ENCODE data around the gene NME9. TPM values are rescaled to one million over a fixed set of nuclear protein-coding genes. Genes with fewer than 3 reads are reported as not detected.
"Not testable (repeated sequence)": the region's sequence is repeated elsewhere in the genome, so short reads cannot be mapped to it uniquely, and the experiment has no call there.

NME9 gene, protein sequence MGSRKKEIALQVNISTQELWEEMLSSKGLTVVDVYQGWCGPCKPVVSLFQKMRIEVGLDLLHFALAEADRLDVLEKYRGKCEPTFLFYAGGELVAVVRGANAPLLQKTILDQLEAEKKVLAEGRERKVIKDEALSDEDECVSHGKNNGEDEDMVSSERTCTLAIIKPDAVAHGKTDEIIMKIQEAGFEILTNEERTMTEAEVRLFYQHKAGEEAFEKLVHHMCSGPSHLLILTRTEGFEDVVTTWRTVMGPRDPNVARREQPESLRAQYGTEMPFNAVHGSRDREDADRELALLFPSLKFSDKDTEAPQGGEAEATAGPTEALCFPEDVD
- 0.40 TPM for polyA plus RNA-seq (2012; ENCODE audit: low read depth, missing spikeins)

DNA sequence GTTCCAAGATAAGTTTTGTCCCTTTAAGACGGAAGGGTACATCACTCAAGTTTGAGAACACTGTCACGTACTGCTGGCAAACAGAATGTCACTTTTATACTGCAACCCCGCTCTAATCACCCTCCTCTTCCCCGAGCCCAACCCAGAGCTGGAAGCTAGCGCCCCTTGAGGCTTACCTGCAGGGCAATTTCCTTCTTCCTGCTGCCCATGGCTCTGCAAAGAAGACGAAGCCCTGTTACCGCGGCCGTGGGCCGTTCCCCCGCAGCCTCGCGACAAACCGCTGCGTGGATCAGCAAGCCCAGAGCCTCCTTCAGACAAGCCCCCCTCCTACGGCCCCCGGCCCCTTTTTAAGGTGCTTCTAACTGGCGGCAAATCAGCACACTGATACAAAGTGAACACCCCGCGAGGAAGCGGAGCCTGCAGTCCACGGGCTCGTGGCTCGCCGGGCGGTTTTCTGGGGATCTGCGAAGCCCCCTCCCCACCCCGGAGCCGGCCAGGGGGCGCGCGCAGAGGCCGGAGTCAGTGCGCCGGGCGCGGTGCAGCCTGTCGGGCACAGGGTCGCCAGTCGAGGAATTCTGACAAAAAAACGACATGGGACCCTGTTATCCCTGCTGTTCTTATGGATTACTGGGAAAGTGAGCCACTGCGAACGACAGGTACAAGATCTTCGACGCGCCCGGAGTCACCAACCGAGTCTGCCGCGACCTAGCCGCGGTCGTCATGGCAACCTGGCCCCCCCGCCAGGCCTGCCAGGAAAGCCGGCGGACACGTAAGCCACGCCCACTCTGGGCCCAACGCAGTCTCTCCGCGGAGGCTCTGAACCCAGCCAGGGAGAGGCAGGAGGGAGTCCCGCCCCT is at the start of gene NME9:
TSS of gene NME9 (minus strand) at position 725 of the 857 bp plus-strand sequence. CDS start at position 209, 516 bp downstream.
- TF ChIP-seq TAF1 (IDR thresholded peaks at IDR 0.05; ENCODE audit: low read depth, low read length) = no peak
- no peak for TF ChIP-seq SPI1 (IDR thresholded peaks at IDR 0.05; ENCODE audit: low read depth, low read length)
- no peak for TF ChIP-seq POU2F2 (IDR thresholded peaks at IDR 0.05; ENCODE audit: low read depth, low read length)
- no peak for TF ChIP-seq POLR2AphosphoS5 (IDR thresholded peaks at IDR 0.05; ENCODE audit: low read depth, low read length)
- TF ChIP-seq POLR2A (IDR thresholded peaks at IDR 0.05; ENCODE audit: low read depth, low read length) = no peak
- TF ChIP-seq PAX5 (IDR thresholded peaks at IDR 0.05; ENCODE audit: insufficient read depth, low read length, severe bottlenecking) = no peak

DNA sequence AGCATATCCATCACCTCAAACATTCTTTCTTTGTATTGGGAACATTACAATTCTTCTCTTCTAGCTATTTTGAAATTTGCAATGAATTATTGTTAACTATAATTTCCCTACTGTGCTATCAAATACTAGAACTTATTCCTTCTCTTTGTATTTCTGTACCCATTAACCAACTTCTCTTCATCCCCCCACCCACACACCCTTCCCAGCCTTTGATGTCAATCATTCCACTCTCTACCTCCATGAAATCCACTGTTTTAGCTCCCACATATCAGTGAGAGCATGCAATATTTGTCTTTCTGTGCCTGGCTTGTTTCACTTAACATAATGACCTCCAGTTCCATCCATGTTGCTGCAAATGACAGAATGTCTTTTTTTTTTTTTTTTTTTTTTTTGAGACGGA is 49.3 kb upstream of the NME9 start:
- FAIRE-seq (no peak), DNase-seq (ENCODE audit: insufficient read length, low spot score) (no peak)
- TF ChIP-seq POLR2AphosphoS5 (IDR thresholded peaks at IDR 0.05; ENCODE audit: low read depth, low read length) = no peak
- TF ChIP-seq POU2F2 (IDR thresholded peaks at IDR 0.05; ENCODE audit: low read depth, low read length) = no peak
- no peak for TF ChIP-seq SPI1 (IDR thresholded peaks at IDR 0.05; ENCODE audit: low read depth, low read length)
- TF ChIP-seq PAX5 (IDR thresholded peaks at IDR 0.05; ENCODE audit: insufficient read depth, low read length, severe bottlenecking) = no peak
- TF ChIP-seq POLR2A (IDR thresholded peaks at IDR 0.05; ENCODE audit: low read depth, low read length) = no peak
- TF ChIP-seq TAF1 (IDR thresholded peaks at IDR 0.05; ENCODE audit: low read depth, low read length) = no peak

More for the DNA sequence above, at the start of gene NME9:
- DNase-seq (ENCODE audit: insufficient read length, low spot score) = peak; percentile 48
- FAIRE-seq = peak; percentile 85

DNA sequence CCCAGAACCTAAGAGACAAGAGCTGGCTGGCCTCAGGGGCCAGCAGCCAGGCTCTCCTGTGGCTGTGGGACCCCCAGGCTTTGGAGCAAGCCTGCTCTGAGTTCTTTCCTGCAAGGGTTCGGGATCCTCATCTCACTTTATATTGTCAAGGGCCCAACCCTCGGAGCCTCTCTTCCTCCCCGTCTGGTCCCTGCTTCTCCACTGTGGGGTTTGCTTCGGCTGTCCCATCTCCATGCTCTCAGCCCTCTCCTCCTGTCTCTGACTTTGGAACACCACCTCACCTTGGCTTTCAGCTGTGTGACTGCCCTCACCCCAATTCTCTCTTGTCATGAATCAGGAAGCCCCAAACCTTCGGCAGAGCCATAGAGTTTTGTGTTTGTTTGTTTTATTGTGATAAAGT is 48.7 kb upstream of the NME9 start:
- DNase-seq (ENCODE audit: insufficient read length, low spot score) = no peak
- TF ChIP-seq POLR2AphosphoS5 (IDR thresholded peaks at IDR 0.05; ENCODE audit: low read depth, low read length) (no peak), POU2F2 (IDR thresholded peaks at IDR 0.05; ENCODE audit: low read depth, low read length) (no peak), TAF1 (IDR thresholded peaks at IDR 0.05; ENCODE audit: low read depth, low read length) (no peak), PAX5 (IDR thresholded peaks at IDR 0.05; ENCODE audit: insufficient read depth, low read length, severe bottlenecking) (no peak), POLR2A (IDR thresholded peaks at IDR 0.05; ENCODE audit: low read depth, low read length) (no peak), SPI1 (IDR thresholded peaks at IDR 0.05; ENCODE audit: low read depth, low read length) (no peak)
- FAIRE-seq = no peak

DNA sequence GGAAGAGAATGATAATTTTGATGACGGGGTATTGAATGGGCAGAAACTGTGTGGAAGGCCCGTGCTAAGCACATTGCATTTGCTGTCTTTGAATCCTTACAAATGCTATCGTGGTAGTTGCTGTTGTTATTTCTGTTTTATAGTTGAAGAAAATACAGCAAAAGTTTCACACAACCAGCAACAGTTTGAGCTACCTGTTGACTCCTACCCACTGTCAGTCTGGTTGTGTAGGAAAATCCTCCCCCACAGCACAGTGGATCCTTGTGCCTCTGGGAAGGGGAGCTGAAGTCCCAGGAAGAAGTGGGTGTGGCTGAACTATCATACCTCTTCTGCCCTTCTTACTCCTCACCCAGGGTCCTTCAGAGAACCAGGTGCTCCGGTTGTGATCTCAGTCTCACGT is 48.2 kb upstream of the NME9 start:
- TF ChIP-seq SPI1 (IDR thresholded peaks at IDR 0.05; ENCODE audit: low read depth, low read length) (no peak), POLR2AphosphoS5 (IDR thresholded peaks at IDR 0.05; ENCODE audit: low read depth, low read length) (no peak), POLR2A (IDR thresholded peaks at IDR 0.05; ENCODE audit: low read depth, low read length) (no peak), POU2F2 (IDR thresholded peaks at IDR 0.05; ENCODE audit: low read depth, low read length) (no peak), TAF1 (IDR thresholded peaks at IDR 0.05; ENCODE audit: low read depth, low read length) (no peak), PAX5 (IDR thresholded peaks at IDR 0.05; ENCODE audit: insufficient read depth, low read length, severe bottlenecking) (no peak)
- no peak for FAIRE-seq
- DNase-seq (ENCODE audit: insufficient read length, low spot score) = no peak

DNA sequence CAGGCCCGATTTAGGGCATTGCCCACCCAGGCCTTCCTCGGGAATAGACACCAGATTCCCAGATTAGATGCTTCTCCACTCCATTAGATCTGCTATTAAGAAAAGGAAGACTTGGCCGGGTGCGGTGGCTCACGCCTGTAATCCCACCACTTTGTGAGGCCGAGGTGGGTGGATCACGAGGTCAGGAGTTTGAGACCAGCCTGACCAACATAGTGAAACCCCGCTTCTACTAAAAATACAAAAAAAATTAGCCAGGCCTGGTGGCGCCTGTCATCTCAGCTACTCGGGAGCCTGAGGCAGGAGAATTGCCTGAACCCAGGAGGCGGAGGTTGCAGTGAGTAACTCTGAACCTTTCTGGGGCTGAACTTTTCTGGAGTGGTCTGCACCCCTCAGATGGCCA is 47.6 kb upstream of the NME9 start:
- not testable (repeated sequence) for FAIRE-seq; DNase-seq (ENCODE audit: insufficient read length, low spot score)

DNA sequence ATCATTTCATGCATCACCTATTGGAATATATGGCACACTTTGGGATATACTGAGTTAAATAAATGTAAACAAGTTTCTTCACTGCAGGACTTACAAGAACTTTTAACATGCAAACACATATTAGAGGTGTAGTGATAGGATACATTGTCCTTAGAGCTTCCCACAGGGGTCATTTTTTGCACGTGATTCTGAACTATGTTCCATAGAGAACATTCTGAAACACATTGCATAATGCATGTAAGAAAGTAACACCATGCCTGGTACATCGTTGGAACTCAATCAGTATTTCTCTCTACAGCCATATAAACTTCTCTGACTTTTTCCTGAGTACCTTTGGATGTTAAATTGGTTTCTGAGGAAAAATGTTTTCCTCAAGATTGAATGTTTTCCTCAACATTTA is 47.0 kb upstream of the NME9 start:
- DNase-seq (ENCODE audit: insufficient read length, low spot score) = no peak
- FAIRE-seq = no peak
- no peak for TF ChIP-seq POLR2AphosphoS5 (IDR thresholded peaks at IDR 0.05; ENCODE audit: low read depth, low read length)
- no peak for TF ChIP-seq POLR2A (IDR thresholded peaks at IDR 0.05; ENCODE audit: low read depth, low read length)
- TF ChIP-seq PAX5 (IDR thresholded peaks at IDR 0.05; ENCODE audit: insufficient read depth, low read length, severe bottlenecking) = no peak
- no peak for TF ChIP-seq SPI1 (IDR thresholded peaks at IDR 0.05; ENCODE audit: low read depth, low read length)
- TF ChIP-seq TAF1 (IDR thresholded peaks at IDR 0.05; ENCODE audit: low read depth, low read length) = no peak
- no peak for TF ChIP-seq POU2F2 (IDR thresholded peaks at IDR 0.05; ENCODE audit: low read depth, low read length)

DNA sequence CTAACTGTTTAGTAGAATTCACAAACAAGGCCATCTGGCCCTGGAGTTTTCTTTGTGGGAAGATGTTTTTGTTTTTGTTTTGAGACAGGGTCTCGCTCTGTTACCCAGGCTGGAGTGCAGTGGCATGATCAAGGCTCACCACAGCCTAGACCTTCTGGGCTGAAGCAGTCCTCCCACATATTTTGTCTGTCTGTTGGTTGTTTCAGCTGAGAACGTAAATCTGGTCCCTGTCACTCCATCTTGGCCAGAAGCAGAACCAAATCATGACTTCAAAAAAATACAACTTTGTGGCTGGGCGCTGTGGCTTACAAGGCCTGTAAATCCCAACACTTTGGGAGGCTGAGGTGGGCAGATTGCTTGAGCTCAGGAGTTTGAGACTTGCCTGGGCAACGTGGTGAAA is 45.8 kb upstream of the NME9 start:
- FAIRE-seq (no peak), DNase-seq (ENCODE audit: insufficient read length, low spot score) (no peak)
- TF ChIP-seq TAF1 (IDR thresholded peaks at IDR 0.05; ENCODE audit: low read depth, low read length) = no peak
- no peak for TF ChIP-seq PAX5 (IDR thresholded peaks at IDR 0.05; ENCODE audit: insufficient read depth, low read length, severe bottlenecking)
- no peak for TF ChIP-seq POLR2A (IDR thresholded peaks at IDR 0.05; ENCODE audit: low read depth, low read length)
- TF ChIP-seq SPI1 (IDR thresholded peaks at IDR 0.05; ENCODE audit: low read depth, low read length) = no peak
- no peak for TF ChIP-seq POU2F2 (IDR thresholded peaks at IDR 0.05; ENCODE audit: low read depth, low read length)
- TF ChIP-seq POLR2AphosphoS5 (IDR thresholded peaks at IDR 0.05; ENCODE audit: low read depth, low read length) = no peak

DNA sequence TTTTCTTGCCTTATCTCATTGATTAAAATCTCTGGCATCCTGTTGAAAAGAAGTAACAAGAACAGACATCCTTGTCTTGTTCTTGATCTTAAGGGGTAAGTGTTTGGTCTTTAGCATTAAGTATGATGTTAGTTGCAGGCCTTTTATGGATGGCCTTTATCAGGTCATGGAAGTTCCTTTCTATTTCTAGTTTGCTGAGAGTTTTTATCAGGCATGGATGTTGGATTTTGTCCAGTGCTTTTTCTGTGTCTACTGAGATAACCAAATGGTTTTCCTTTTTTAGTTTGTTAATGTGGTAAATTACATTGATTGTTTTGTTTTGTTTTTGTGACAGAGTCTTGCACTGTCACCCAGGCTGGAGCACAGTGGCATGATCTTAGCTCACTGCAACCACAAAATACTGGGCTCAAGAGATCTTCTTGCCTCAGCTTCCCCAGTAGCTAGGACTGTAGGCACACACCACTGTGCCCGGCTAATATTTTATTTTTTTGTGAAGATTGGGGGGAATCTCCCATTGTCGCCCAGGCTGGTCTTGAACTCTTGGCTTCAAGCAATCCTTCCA is 45.0 kb upstream of the NME9 start:
- TF ChIP-seq TAF1 (IDR thresholded peaks at IDR 0.05; ENCODE audit: low read depth, low read length) (no peak), PAX5 (IDR thresholded peaks at IDR 0.05; ENCODE audit: insufficient read depth, low read length, severe bottlenecking) (no peak), POLR2AphosphoS5 (IDR thresholded peaks at IDR 0.05; ENCODE audit: low read depth, low read length) (no peak), POU2F2 (IDR thresholded peaks at IDR 0.05; ENCODE audit: low read depth, low read length) (no peak), SPI1 (IDR thresholded peaks at IDR 0.05; ENCODE audit: low read depth, low read length) (no peak), POLR2A (IDR thresholded peaks at IDR 0.05; ENCODE audit: low read depth, low read length) (no peak)
- DNase-seq (ENCODE audit: insufficient read length, low spot score) = no peak
- FAIRE-seq = no peak

DNA sequence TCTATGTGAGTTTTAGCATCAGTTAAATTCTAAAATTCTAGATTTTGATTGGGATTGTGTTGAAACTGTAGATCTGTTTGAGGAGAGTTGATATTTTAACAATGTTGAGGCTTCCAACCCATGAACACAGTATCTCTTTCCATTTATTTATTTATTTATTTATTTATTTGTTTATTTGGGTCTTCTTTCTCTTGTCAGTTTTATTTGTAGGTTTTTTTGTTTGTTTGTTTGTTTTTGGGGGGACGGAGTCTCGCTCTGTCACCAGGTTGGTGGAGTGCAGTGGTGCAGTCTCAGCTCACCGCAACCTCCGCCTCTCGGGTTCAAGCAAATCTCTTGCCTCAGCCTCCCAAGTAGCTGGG is 44.1 kb upstream of the NME9 start:
- FAIRE-seq (no peak), DNase-seq (ENCODE audit: insufficient read length, low spot score) (no peak)
- no peak for TF ChIP-seq POLR2A (IDR thresholded peaks at IDR 0.05; ENCODE audit: low read depth, low read length)
- TF ChIP-seq POU2F2 (IDR thresholded peaks at IDR 0.05; ENCODE audit: low read depth, low read length) = no peak
- no peak for TF ChIP-seq TAF1 (IDR thresholded peaks at IDR 0.05; ENCODE audit: low read depth, low read length)
- no peak for TF ChIP-seq POLR2AphosphoS5 (IDR thresholded peaks at IDR 0.05; ENCODE audit: low read depth, low read length)
- no peak for TF ChIP-seq PAX5 (IDR thresholded peaks at IDR 0.05; ENCODE audit: insufficient read depth, low read length, severe bottlenecking)
- TF ChIP-seq SPI1 (IDR thresholded peaks at IDR 0.05; ENCODE audit: low read depth, low read length) = no peak
